ENCODE measurements around the gene TAS2R38.

DNA sequence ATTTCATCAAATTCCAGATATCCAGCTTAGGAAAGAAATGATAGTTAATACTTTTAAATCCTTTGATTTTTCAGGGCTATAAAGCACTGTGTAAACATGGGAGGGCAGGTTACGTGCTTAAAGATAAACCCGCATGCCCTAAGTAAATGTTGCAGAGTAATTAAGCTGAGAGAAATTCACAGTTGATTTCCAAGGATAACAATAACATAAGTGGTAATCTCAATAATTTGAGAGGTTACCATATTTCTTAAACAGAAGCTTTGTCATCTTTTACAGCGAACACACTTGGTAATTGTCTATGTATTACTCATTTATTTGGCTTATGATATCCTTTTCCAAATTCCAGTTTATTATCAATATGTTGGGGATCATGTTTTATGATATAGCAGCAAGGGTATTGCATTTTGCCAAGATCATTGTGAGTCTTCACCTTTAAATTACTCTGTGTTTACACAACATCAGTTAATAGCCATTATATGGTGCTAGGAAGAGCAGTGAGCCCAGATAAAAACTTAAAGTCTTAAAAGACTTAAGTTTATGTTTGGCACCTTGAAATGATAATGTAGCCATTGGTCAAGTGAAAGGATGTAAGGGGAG lies 37.5 kb upstream of the TAS2R38 start:
- TF ChIP-seq, protein P1, sequence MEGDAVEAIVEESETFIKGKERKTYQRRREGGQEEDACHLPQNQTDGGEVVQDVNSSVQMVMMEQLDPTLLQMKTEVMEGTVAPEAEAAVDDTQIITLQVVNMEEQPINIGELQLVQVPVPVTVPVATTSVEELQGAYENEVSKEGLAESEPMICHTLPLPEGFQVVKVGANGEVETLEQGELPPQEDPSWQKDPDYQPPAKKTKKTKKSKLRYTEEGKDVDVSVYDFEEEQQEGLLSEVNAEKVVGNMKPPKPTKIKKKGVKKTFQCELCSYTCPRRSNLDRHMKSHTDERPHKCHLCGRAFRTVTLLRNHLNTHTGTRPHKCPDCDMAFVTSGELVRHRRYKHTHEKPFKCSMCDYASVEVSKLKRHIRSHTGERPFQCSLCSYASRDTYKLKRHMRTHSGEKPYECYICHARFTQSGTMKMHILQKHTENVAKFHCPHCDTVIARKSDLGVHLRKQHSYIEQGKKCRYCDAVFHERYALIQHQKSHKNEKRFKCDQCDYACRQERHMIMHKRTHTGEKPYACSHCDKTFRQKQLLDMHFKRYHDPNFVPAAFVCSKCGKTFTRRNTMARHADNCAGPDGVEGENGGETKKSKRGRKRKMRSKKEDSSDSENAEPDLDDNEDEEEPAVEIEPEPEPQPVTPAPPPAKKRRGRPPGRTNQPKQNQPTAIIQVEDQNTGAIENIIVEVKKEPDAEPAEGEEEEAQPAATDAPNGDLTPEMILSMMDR (IDR thresholded peaks at IDR 0.05 in 8 of 11, conservative IDR thresholded peaks at IDR 0.05 in 3 of 11): no peak
- no peak for TF ChIP-seq POLR2A (IDR thresholded peaks at IDR 0.05)

Measured in spleen (tissue), 7 donors.